HG03460 (cell line): ENCODE data around the gene SNW1.
"Not testable (repeated sequence)": the region's sequence is repeated elsewhere in the genome, so short reads cannot be mapped to it uniquely, and the experiment has no call there.

Experiments used
- ATAC-seq: cut with Tn5 transposase; IDR thresholded peaks from one replicate; pipeline ENCODE4 v1.9.1; 2021; ENCODE audit not compliant: unreplicated experiment

Gene SNW1

GRCh38 chr14:77752799-77753516 lies 8.0 kb downstream of the SNW1 start:
- ATAC-seq: no peak

GRCh38 chr14:77752266-77752665 lies 8.7 kb downstream of the SNW1 start:
- no peak for ATAC-seq

- ATAC-seq: not testable (repeated sequence)
Measured at GRCh38 chr14:77747425-77747824, 13.5 kb downstream of the SNW1 start.

GRCh38 chr14:77746064-77746702 lies 14.8 kb downstream of the SNW1 start:
- no peak for ATAC-seq

GRCh38 chr14:77741438-77741837 lies 19.5 kb downstream of the SNW1 start:
- no peak for ATAC-seq

GRCh38 chr14:77738559-77739250 lies 22.3 kb downstream of the SNW1 start:
- ATAC-seq: no peak

GRCh38 chr14:77730976-77731497 lies 29.9 kb downstream of the SNW1 start:
- no peak for ATAC-seq

GRCh38 chr14:77722301-77722700 lies 38.7 kb downstream of the SNW1 start:
- no peak for ATAC-seq

GRCh38 chr14:77721437-77721836 lies 39.5 kb downstream of the SNW1 start:
- no peak for ATAC-seq

- no peak for ATAC-seq
Measured at GRCh38 chr14:77717608-77718305, 43.2 kb downstream of the SNW1 start.

- ATAC-seq: no peak
Measured at GRCh38 chr14:77714926-77715325, 46.0 kb downstream of the SNW1 start.

GRCh38 chr14:77710364-77710763 lies 50.6 kb downstream of the SNW1 start:
- no peak for ATAC-seq

GRCh38 chr14:77709412-77709811 lies 51.5 kb downstream of the SNW1 start:
- no peak for ATAC-seq

- ATAC-seq: no peak
Measured at GRCh38 chr14:77708749-77709148, 52.2 kb downstream of the SNW1 start.

GRCh38 chr14:77707724-77708408 lies 53.1 kb downstream of the SNW1 start, which contains the start of the genes ALKBH1 and SLIRP:
Gene ALKBH1, minus strand, starts transcription at chr14:77708023. Its CDS starts 19 bp downstream, at chr14:77708004.
Gene SLIRP, plus strand, starts transcription at chr14:77708103. Its CDS starts 9 bp downstream, at chr14:77708112.
- peak; percentile 100 for ATAC-seq

- ATAC-seq: peak; percentile 28
Measured at GRCh38 chr14:77707355-77707723, 53.6 kb downstream of the SNW1 start.

GRCh38 chr14:77691259-77691658 lies 69.7 kb downstream of the SNW1 start:
- ATAC-seq: no peak

- no peak for ATAC-seq
Measured at GRCh38 chr14:77682158-77682553, 78.8 kb downstream of the SNW1 start.

GRCh38 chr14:77681196-77682157 lies 79.5 kb downstream of the SNW1 start:
- no peak for ATAC-seq
